Measurements from ENCODE around the gene SF3B2.
A peak's percentile ranks its signal among the peaks of the same experiment; 100 is the strongest.
"Not testable (repeated sequence)": the region's sequence is repeated elsewhere in the genome, so short reads cannot be mapped to it uniquely, and the experiment has no call there.

The SF3B2 gene

GRCh38 chr11:66072081-66072480 lies 19.9 kb downstream of the SF3B2 start:
- no peak for DNase-seq (ENCODE audit: low read depth)

DNA sequence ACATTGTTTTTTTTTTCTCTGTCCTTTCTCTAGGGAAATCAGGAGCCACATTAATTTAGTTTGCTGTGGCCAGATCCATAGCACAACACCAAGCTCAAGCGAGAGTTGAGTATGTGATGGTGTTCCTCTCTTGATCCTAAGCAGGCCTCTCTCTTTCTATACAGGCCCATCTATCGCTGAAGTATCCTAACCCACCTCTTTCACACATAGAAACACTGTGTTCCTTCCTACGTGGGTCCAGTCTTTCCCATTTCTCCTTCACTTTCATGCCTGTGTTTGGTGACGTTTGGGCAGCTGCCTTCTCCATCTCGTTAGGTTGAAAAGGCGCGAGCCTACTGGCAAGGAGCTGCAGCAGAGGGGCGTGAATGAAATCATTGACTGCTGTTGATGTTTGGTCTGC lies 20.4 kb downstream of the SF3B2 start:
- DNase-seq (ENCODE audit: low read depth), result no peak

DNA sequence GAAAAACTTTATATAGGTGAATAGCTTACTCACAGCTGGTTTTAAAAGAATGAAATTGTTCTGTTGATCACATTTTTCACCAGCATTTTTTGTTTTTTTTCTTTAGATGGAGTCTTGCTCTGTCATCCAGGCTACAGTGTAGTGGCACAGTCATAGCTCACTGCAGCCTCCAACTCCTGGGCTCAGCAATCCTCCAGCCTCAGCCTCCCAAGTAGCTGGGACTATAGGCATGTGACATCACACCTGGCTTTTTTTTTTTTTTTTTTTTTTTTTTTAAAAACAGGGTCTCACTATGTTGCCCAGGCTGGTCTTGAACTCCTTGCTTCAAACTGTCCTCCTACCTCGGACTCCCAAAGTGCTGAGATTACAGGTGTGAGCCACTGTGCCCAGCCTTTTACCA lies 21.5 kb downstream of the SF3B2 start:
- no peak for DNase-seq (ENCODE audit: low read depth)

GRCh38 chr11:66075273-66075672 lies 23.1 kb downstream of the SF3B2 start:
- no peak for DNase-seq (ENCODE audit: low read depth)

DNA sequence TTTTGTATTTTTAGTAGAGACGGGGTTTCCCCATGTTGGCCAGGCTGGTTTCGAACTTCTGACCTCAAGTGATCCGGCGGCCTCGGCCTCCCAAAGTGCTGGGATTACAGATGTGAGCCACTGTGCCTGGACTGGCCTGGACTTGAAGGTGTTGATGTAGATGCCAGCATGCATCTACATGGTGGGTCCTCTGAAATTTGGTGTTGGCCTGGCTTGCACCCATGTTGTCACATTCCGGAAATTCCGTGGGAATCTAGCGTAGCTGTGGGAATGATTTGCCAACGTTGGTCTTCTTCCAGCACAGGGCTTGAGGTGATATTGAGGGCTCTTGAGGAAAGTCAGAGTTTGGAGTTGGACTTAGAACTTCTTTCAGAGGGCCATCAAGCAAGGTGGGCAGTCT lies 24.4 kb downstream of the SF3B2 start:
- no peak for DNase-seq (ENCODE audit: low read depth)

DNA sequence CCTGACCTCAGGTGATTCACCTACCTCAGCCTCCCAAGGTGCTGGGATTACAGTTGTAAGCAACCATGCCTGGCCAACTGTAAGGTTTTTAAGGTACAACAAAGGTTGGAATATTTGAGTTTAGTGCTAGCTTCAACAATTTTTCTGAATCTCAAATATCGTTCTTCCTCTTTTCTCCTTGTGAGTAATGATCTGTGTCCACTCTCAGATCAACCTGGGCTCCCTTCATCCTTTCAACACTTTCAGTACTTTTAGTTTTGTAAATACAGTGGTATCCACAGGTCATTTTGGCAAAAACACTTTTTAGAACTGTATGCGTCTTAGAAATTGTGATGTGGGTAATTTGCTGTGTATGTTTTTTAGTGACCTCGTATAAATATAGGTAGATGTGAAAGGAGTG lies 25.8 kb downstream of the SF3B2 start:
- no peak for DNase-seq (ENCODE audit: low read depth)

DNA sequence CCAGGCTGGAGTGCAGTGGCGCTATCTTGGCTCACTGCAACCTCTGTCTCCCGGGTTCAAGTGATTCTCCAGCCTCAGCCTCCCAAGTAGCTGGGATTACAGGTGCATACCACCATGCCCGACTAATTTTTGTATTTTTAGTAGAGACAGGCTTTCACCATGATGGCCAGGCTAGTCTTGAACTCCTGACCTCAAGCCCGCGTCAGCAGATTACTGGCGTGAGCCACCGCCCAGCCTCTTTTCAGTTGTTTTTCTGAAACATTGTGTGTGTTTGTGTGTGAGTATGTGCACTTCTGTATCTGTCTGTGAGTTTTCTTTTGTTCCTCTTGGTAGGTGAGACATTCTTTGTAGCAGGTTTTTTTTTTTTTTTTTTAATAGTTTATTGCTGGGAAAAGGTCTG lies 26.8 kb downstream of the SF3B2 start:
- DNase-seq (ENCODE audit: low read depth), result not testable (repeated sequence)

DNA sequence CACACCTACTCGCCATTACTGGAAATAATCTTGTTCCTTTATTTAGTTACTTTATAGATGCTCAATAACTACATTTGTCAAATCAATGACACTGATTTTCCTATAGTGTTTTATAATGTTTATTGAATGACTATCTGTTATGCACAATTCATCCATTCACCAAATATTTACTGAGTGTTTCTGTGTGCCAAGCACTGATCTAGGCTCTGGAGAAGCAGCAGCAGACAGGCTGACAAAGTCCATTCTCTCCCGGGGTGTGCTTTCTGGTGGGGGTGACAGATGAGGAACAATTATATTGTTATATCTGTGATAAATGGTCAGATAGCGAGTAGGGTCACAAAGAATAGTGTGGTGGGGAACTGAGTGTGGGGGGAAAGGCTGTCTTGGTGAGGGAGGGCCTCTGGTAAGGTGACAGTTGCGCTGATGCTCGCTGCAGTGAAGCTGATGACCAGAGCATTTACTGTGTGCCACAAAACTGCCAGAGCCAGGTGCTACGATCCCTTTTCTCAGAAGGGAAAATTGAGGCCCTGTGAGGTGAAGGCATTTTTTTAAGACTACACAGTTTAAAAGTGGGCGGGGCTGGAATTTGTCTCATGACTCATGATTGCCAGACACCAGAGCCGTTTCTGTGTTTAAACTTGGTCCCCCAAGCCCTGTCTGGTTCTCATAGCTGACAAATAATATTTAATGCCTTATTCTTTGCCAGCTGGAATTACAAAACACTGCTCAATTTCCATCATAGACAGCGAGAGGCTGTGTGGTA lies 28.1 kb downstream of the SF3B2 start:
- no peak for DNase-seq (ENCODE audit: low read depth)

GRCh38 chr11:66081505-66081904 lies 29.3 kb downstream of the SF3B2 start:
- no peak for DNase-seq (ENCODE audit: low read depth)

DNA sequence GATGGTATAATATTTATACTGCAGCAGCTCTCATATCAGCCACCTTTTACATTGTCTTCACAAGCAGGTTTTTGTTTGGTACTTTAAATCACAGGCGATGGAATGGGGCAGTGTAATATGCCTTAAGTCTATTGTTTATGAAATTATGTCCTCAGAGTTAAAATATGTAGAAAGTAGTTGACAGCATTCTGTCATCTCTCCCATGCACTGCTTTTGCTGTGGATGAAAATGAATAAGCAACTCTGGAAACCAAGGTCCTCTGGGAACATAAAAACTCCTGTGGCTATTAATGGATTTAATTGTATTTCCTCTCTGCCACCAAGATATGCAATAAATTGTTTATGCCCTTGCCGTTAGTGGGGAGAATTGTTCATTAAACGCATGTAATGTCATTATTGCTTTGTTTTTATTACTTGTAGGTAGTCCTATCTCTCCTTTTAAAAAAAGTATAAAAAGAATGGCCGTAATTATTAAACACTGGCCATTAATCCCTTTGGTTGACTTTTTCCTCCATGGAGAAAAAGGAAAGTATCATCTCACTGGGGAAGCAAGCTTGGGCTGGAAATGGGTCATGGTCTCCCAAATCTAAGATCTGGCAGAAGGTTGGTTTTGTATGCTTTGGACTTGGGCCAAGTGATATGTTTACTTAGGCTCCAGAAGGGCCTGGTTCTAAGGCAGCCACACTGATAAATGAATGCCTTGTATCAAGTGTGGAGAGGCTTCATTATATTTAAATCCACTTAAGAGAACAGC lies 31.0 kb downstream of the SF3B2 start:
- no peak for DNase-seq (ENCODE audit: low read depth)

- no peak for DNase-seq (ENCODE audit: low read depth)
These were observed 31.6 kb downstream of the SF3B2 start for GRCh38 chr11:66083767-66084166.

- DNase-seq (ENCODE audit: low read depth), result no peak
These were observed 32.8 kb downstream of the SF3B2 start for GRCh38 chr11:66084821-66085475.

- DNase-seq (ENCODE audit: low read depth), result no peak
These were observed 35.2 kb downstream of the SF3B2 start for GRCh38 chr11:66087148-66087908.

- no peak for DNase-seq (ENCODE audit: low read depth)
These were observed 36.9 kb downstream of the SF3B2 start for GRCh38 chr11:66089067-66089466.

- no peak for DNase-seq (ENCODE audit: low read depth)
These were observed 38.1 kb downstream of the SF3B2 start for GRCh38 chr11:66090288-66090687.

DNA sequence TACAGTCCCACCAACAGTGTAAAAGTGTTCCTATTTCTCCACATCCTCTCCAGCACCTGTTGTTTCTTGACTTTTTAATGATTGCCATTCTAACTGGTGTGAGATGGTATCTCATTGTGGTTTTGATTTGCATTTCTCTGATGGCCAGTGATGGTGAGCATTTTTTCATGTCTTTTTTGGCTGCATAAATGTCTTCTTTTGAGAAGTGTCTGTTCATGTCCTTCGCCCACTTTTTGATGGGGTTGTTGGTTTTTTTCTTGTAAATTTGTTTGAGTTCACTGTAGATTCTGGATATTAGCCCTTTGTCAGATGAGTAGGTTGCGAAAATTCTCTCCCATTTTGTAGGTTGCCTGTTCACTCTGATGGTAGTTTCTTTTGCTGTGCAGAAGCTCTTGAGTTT lies 40.0 kb downstream of the SF3B2 start:
- DNase-seq (ENCODE audit: low read depth), result not testable (repeated sequence)

GRCh38 chr11:66099746-66100145 lies 47.6 kb downstream of the SF3B2 start:
- not testable (repeated sequence) for DNase-seq (ENCODE audit: low read depth)

DNA sequence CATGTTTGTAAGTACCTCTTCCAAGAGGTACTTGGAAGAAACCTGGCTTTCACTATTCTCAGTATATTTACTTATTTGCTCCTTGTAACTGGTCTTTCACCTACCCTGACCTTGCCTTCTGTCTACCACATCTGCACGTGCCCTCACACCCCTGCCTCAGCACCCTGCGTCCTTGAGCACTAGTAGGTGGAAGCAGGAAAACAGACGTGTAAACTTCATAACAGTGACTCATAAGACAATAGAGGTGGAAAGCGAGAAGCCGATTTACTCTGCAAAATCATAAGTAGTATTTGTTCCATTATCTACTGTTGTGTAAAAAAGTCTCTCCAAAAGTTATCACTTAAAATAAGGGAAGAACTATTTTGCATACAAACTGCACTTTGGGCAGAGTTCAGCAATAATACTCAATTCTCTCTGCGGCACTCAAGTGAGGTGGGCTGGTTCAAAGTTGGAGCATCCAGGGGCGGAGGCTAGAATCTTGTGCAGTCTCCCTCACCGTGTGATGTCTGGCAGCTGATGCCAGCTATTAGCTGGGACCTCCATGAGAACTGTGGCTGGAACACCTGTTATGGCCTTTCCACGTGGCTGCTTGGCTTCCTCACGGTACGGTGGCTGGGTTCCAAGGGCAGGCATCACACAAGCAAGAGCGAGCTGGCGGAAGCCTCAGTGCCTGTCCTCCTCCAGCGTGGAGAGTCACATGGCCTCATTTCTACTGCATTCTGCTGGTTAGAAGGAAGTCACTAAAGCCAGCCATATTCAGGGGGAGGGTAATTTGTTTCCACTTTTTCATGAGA lies 48.3 kb downstream of the SF3B2 start:
- DNase-seq (ENCODE audit: low read depth), result peak; percentile 43

DNA sequence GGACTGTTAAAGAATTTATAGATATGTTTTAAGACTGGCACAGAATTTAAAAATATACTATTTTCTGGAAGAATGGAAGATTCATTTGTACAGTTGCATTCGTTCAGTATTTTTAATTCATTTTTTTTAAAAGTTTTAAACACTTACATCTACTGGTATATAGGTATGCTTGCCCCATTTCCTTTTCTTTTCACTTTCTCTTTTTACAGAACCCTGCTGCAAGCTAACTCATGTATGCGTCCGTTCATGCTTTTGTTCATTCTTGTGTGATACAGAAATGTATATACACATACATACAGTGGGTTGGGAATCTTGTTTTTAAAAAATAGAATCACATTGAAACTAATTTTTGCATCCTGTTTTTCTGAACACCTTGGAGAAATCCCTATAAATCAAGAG lies 48.9 kb downstream of the SF3B2 start:
- no peak for DNase-seq (ENCODE audit: low read depth)

- no peak for DNase-seq (ENCODE audit: low read depth)
These were observed 52.0 kb downstream of the SF3B2 start for GRCh38 chr11:66104057-66104638.

Data from activated T-cell treated with anti-CD3 and anti-CD28 coated beads for 48 hours (primary cell).